Measurements from ENCODE around the gene KRTAP3-2.

DNA sequence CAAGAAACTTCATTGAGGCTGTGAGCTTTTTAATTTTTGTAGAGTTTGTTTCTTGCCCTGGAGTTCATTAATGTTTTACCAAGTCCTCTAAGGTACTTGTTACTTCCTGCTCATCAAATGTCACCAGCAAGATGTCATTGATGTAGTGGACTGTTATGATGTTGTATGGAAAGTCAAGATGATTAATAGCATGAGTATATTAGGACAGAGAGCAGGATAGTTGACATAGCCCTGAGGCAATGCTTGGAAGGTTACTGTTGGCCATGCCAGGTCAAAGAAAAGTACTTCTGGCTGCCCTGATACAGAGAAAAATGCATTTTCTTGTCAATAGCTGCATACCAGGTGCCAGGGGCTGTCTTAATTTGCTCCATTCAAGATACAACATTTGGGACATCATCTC is 20.6 kb upstream of the KRTAP3-2 start:
- TF ChIP-seq POLR2A (IDR thresholded peaks at IDR 0.05): no peak
- TF ChIP-seq, protein P1, sequence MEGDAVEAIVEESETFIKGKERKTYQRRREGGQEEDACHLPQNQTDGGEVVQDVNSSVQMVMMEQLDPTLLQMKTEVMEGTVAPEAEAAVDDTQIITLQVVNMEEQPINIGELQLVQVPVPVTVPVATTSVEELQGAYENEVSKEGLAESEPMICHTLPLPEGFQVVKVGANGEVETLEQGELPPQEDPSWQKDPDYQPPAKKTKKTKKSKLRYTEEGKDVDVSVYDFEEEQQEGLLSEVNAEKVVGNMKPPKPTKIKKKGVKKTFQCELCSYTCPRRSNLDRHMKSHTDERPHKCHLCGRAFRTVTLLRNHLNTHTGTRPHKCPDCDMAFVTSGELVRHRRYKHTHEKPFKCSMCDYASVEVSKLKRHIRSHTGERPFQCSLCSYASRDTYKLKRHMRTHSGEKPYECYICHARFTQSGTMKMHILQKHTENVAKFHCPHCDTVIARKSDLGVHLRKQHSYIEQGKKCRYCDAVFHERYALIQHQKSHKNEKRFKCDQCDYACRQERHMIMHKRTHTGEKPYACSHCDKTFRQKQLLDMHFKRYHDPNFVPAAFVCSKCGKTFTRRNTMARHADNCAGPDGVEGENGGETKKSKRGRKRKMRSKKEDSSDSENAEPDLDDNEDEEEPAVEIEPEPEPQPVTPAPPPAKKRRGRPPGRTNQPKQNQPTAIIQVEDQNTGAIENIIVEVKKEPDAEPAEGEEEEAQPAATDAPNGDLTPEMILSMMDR (IDR thresholded peaks at IDR 0.05): no peak

Data from body of pancreas (tissue), 4 donors.